ENCODE data around the gene AIFM1. TPM values are rescaled to one million over a fixed set of nuclear protein-coding genes. Genes with fewer than 3 reads are reported as not detected.

AIFM1 gene
- total and polyA plus RNA-seq, 2 of the 4 experiments (the other 2 are of a cell fraction) = 22.0 to 27.4 TPM

GRCh38 chrX:130159776-130160175, 5.9 kb downstream of the AIFM1 start:
- H4K91ac ChIP-seq (ENCODE audit: insufficient read depth, low read depth, low read length) = no peak overlapping the region
- H2AK5ac ChIP-seq (ENCODE audit: low read depth, low read length) = no peak overlapping the region
- H2BK15ac ChIP-seq (ENCODE audit: low read depth, low read length) = no peak overlapping the region
- ATAC-seq (ENCODE audit: low read depth) = no peak
- no peak overlapping the region for H2AK9ac ChIP-seq (replicated peaks; ENCODE audit: low read depth, low read length, poor library complexity)
- dilution Hi-C loops (cut with HindIII; ENCODE audit: low sequenced_read_pairs, unreplicated experiment) = no loop called here
- no peak overlapping the region for H2BK5ac ChIP-seq (ENCODE audit: low read depth, low read length, poor library complexity, severe bottlenecking)
- no peaks in the 10 kb centered on the region for H3K36me3 ChIP-seq (ENCODE audit: control insufficient read depth, insufficient read depth, low read length)
- no peak overlapping the region for H3K9ac ChIP-seq (ENCODE audit: low read depth, low read length)
- H3K9me3 ChIP-seq (ENCODE audit: control insufficient read depth, insufficient read depth, low read length) = no peaks in the 10 kb centered on the region
- no peaks in the 10 kb centered on the region for H3K9me1 ChIP-seq (ENCODE audit: insufficient read depth, low read length)
- CTCF ChIA-PET = no interaction called here
- no peak overlapping the region for H3K27ac ChIP-seq (ENCODE audit: insufficient read depth, low read length)
- no peak overlapping the region for H3K4ac ChIP-seq (ENCODE audit: low read depth, low read length)
- no peak overlapping the region for H3K14ac ChIP-seq (replicated peaks; ENCODE audit: low read depth, low read length)
- no peaks in the 10 kb centered on the region for H4K20me1 ChIP-seq (ENCODE audit: insufficient read depth, low read length)
- H4K8ac ChIP-seq (ENCODE audit: low read depth in 2 of 2, low read length in 2 of 2) = no peak overlapping the region
- no peak overlapping the region for H2BK20ac ChIP-seq (ENCODE audit: low read depth, low read length)
- H2AFZ ChIP-seq (replicated peaks; ENCODE audit: low read length, poor library complexity) = no peak overlapping the region
- H3K27me3 ChIP-seq (ENCODE audit: control insufficient read depth, insufficient read depth, low read length) = no peaks in the 10 kb centered on the region
- no peak overlapping the region for H3K4me2 ChIP-seq (ENCODE audit: low read depth, low read length)
- no peak overlapping the region for H3K23ac ChIP-seq (ENCODE audit: low read depth, low read length)
- H3K18ac ChIP-seq (ENCODE audit: low read depth, low read length) = no peak overlapping the region
- DNase-seq = no peak
- in situ Hi-C loops (cut with MboI; ENCODE audit: low sequenced_read_pairs) = no loop called here
- H3K4me3 ChIP-seq (ENCODE audit: insufficient read depth, low read depth, low read length) = no peak overlapping the region
- TF ChIP-seq SMC3 (IDR thresholded peaks at IDR 0.05; ENCODE audit: low read depth, low read length) (no peak), RFX5 (IDR thresholded peaks at IDR 0.05; ENCODE audit: low read depth, low read length) (no peak), BHLHE40 (IDR thresholded peaks at IDR 0.05; ENCODE audit: low read depth, low read length) (no peak), CHD1 (IDR thresholded peaks at IDR 0.05; ENCODE audit: low read depth, low read length) (no peak), ELK1 (IDR thresholded peaks at IDR 0.05; ENCODE audit: borderline replicate concordance, low read depth, low read length) (no peak), CEBPB (IDR thresholded peaks at IDR 0.05; ENCODE audit: low read depth, low read length) (no peak), NFE2L2 (IDR thresholded peaks at IDR 0.05; ENCODE audit: low read depth, low read length) (no peak), MXI1 (IDR thresholded peaks at IDR 0.05; ENCODE audit: borderline replicate concordance, low read depth, low read length) (no peak), MAZ (IDR thresholded peaks at IDR 0.05; ENCODE audit: borderline replicate concordance, low read depth, low read length) (no peak), MAFK (IDR thresholded peaks at IDR 0.05; ENCODE audit: low read depth, low read length) (no peak), FOS (IDR thresholded peaks at IDR 0.05; ENCODE audit: low read depth, low read length) (no peak), RCOR1 (IDR thresholded peaks at IDR 0.05; ENCODE audit: insufficient replicate concordance, low read length) (no peak), CTCF (conservative IDR thresholded peaks at IDR 0.05; ENCODE audit: low read depth, low read length) (no peak), USF2 (IDR thresholded peaks at IDR 0.05; ENCODE audit: low read depth, low read length) (no peak)
- no peak overlapping the region for H3K56ac ChIP-seq (ENCODE audit: extremely low read depth, insufficient read depth, low read length)
- intact Hi-C loops (cut with micrococcal nuclease) = loop anchor here (1.0 kb wide), 1 partner anchor 42 kb away; no protein-coding TSS in a partner anchor
- H3K4me1 ChIP-seq (ENCODE audit: control insufficient read depth, insufficient read depth, low read length) = no peaks in the 10 kb centered on the region
- H2BK120ac ChIP-seq (ENCODE audit: low read depth, low read length) = no peak overlapping the region
- 71% methylated on average over 1 of the region's 4 CpGs; no CpG with 5 or more reads in 1 of the 2 experiments for WGBS, 2 experiments (ENCODE audit: extremely low coverage in 2 of 2, insufficient read length in 1 of 2)
- BruUV-seq (replicated peaks) = no TSS peak
- H4K5ac ChIP-seq (ENCODE audit: low read depth, low read length) = no peak overlapping the region
- H3K79me1 ChIP-seq (ENCODE audit: low read depth in 1 of 2, low read length in 2 of 2) = peaks cover 0 to 5% of the 10 kb centered on the region in 2 experiments; a peak in 2 of 4 replicates
- POLR2A ChIA-PET (ENCODE audit: unreplicated experiment) = no interaction called here

Data from IMR-90 (cell line).